T-helper 2 cell treated with Interferon-gamma antibody and Interleukin-4, amounts not matched to agents 5 μg/mL and 100 μg/mL, for 36 hours (primary cell): ENCODE results near the gene SNPH.

Experiments
- DNase-seq: peaks from one replicate; pipeline ENCODE4 v3.0.0; 2021; ENCODE audit warnings: low spot score
- H3K27ac Mint-ChIP-seq: one replicate; pipeline ENCODE4 v1.8.0; 2021; ENCODE audit warnings: mild to moderate bottlenecking, mixed read lengths
- H3K27me3 Mint-ChIP-seq: one replicate; pipeline ENCODE4 v1.8.0; 2021; ENCODE audit warnings: low read depth, mixed read lengths
- H3K36me3 Mint-ChIP-seq: one replicate; pipeline ENCODE4 v1.8.0; 2021; ENCODE audit warnings: low read depth, mixed read lengths
- H3K4me1 Mint-ChIP-seq: one replicate; pipeline ENCODE4 v1.8.0; 2021; ENCODE audit warnings: low read depth, mixed read lengths
- H3K4me3 Mint-ChIP-seq: one replicate; pipeline ENCODE4 v1.8.0; 2022; ENCODE audit warnings: mild to moderate bottlenecking, moderate library complexity, mixed read lengths
- H3K9me3 Mint-ChIP-seq: one replicate; pipeline ENCODE4 v1.8.0; 2021; ENCODE audit warnings: mixed read lengths

Gene SNPH

GRCh38 chr20:1272368-1273100, 6.4 kb downstream of the SNPH start:
- no peak for DNase-seq
- H3K27me3 Mint-ChIP-seq: no peaks in the 10 kb centered on the region
- H3K36me3 Mint-ChIP-seq: no peaks in the 10 kb centered on the region
- H3K27ac Mint-ChIP-seq: no peak overlapping the region
- H3K4me1 Mint-ChIP-seq: peaks cover 2% of the 10 kb centered on the region
- no peaks in the 10 kb centered on the region for H3K9me3 Mint-ChIP-seq
- H3K4me3 Mint-ChIP-seq: no peak overlapping the region

GRCh38 chr20:1273366-1273765, 7.3 kb downstream of the SNPH start:
- Mint-ChIP-seq H3K27me3 (no peaks in the 10 kb centered on the region), H3K4me1 (peaks cover under 1% of the 10 kb centered on the region), H3K36me3 (no peaks in the 10 kb centered on the region), H3K27ac (no peak overlapping the region), H3K4me3 (no peak overlapping the region), H3K9me3 (no peaks in the 10 kb centered on the region)
- DNase-seq: no peak

DNA sequence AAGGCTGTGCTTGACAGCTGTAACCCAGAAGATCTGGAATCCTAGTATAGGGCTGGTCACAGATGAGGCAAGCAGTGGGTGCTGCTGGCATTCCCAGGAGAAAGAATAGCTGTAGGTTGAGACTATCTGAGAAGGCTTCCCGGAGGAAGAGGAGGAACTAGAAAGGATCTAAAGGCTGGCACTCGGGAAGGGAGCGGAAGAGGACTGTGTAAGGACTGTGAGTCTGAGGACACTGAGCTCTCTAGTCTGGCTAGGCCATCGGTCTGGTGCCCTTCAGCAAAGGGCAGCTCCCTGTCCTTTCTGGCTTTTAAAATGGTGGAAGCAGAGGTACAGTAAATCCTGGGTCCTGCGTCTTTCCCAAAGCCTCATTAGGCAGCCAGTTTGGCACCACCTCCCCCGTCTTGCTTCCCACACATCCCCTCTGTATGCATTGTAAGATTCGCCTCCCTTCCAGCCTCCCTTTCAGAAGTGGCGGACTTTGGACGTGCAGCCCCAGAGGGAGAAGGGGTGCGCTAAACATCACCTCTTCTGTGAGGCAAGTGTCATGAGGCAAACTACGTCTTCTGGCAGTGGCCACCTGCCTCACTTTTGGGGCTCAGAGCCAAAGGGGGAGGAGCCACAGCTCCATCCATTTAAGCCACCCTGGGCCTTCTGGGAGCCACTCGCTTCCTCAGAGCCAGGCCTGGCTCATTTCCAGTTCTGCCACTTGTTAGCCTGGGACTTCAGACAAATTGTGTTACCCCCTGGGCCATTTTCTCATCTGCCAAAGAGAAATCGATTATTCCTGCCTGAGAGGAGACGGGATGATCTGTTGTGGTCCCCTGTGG, 8.6 kb downstream of the SNPH start:
- H3K36me3 Mint-ChIP-seq: no peaks in the 10 kb centered on the region
- no peaks in the 10 kb centered on the region for H3K4me1 Mint-ChIP-seq
- H3K4me3 Mint-ChIP-seq: no peak overlapping the region
- H3K9me3 Mint-ChIP-seq: no peaks in the 10 kb centered on the region
- no peak overlapping the region for H3K27ac Mint-ChIP-seq
- DNase-seq: no peak
- no peaks in the 10 kb centered on the region for H3K27me3 Mint-ChIP-seq

GRCh38 chr20:1275919-1276318, 9.8 kb downstream of the SNPH start:
- no peak for DNase-seq
- H3K4me1 Mint-ChIP-seq: no peaks in the 10 kb centered on the region
- no peak overlapping the region for H3K27ac Mint-ChIP-seq
- no peaks in the 10 kb centered on the region for H3K36me3 Mint-ChIP-seq
- no peaks in the 10 kb centered on the region for H3K27me3 Mint-ChIP-seq
- H3K4me3 Mint-ChIP-seq: no peak overlapping the region
- no peaks in the 10 kb centered on the region for H3K9me3 Mint-ChIP-seq

DNA sequence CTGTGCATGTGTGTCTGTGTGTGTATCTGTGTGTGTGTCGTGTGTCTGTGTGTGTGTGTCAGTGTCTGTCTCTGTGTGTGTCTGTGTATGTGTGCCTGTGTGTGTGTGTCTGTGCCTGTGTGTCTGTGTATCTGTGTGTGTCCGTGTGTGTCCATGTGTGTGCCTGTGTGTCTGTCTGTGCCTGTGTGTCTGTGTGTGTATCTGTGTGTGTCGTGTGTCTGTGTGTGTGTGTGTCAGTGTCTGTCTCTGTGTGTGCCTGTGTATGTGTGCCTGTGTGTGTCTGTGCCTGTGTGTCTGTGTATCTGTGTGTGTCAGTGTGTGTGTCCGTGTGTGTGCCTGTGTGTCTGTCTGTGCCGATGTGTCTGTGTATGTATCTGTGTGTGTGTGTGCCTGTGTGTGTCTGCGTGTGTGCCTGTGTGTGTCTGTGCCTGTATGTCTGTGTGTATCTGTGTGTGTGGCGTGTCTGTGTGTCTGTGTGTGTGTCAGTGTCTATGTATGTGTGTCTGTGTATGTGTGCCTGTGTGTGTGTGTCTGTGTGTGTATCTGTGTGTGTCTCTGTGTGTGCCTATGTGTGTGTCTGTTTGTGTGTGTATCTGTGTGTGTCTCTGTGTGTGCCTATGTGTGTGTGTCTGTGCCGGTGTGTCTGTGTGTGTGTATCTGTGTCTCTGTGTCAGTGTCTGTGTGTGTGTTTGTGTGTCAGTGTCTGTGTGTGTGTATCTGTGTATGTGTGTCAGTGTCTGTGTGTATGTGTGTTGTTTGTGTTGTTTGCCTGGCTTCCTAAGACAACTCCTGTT, 11.6 kb downstream of the SNPH start:
- H3K4me1 Mint-ChIP-seq: no peaks in the 10 kb centered on the region
- H3K4me3 Mint-ChIP-seq: no peak overlapping the region
- no peak overlapping the region for H3K27ac Mint-ChIP-seq
- H3K9me3 Mint-ChIP-seq: no peaks in the 10 kb centered on the region
- H3K36me3 Mint-ChIP-seq: no peaks in the 10 kb centered on the region
- H3K27me3 Mint-ChIP-seq: no peaks in the 10 kb centered on the region
- no peak for DNase-seq

- no peak overlapping the region for H3K4me3 Mint-ChIP-seq
- H3K27ac Mint-ChIP-seq: no peak overlapping the region
- no peak for DNase-seq
- no peaks in the 10 kb centered on the region for H3K9me3 Mint-ChIP-seq
- peaks cover 2% of the 10 kb centered on the region for H3K4me1 Mint-ChIP-seq
- no peaks in the 10 kb centered on the region for H3K36me3 Mint-ChIP-seq
- H3K27me3 Mint-ChIP-seq: no peaks in the 10 kb centered on the region
Observed at GRCh38 chr20:1278993-1279392, 12.9 kb downstream of the SNPH start.

GRCh38 chr20:1280195-1281102, 14.4 kb downstream of the SNPH start:
- Mint-ChIP-seq H3K4me3 (no peak overlapping the region), H3K4me1 (peaks cover 3% of the 10 kb centered on the region), H3K27ac (no peak overlapping the region)

DNA sequence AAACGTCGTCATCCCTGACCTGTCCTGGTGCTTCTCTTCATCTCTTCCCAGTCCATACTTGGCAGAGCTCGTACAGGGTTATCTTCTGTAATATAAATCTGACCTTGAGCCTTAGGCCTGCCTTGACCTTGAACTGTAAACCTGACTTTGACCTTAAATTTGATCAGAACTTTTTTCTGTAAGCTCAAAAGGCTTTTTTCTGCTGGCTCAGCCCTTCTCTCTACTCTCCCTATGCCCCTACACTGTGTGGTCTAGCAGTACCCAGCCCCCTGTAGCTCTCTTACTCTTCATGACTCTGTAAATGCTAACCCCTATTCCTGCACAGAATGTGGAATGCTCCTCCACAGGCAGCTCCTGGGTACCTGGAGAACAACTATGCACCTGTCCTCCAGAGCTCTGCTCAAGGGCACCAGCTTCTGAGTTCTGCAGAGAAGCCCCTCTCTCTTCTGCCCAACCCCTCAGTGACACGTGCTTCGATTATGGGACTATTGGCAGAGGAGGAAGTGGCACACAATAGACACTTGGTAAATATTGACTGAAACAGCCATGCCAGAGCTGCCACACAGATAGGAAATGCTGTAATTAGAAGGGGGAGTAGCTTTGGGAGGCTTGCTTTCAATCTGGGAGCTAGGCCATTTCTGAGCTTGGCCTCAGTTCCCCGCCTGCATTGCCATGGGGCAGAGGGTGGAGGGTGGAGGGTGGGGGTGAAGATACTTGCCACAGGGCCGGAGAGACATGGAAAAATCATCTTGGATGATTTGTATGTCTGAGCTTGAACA, 15.4 kb downstream of the SNPH start:
- H3K36me3 Mint-ChIP-seq: no peaks in the 10 kb centered on the region

More at GRCh38 chr20:1280195-1281102, 14.4 kb downstream of the SNPH start:
- no peaks in the 10 kb centered on the region for H3K27me3 Mint-ChIP-seq
- no peak for DNase-seq
- no peaks in the 10 kb centered on the region for H3K36me3 Mint-ChIP-seq
- no peaks in the 10 kb centered on the region for H3K9me3 Mint-ChIP-seq

GRCh38 chr20:1282966-1283365, 16.9 kb downstream of the SNPH start:
- H3K27ac Mint-ChIP-seq: no peak overlapping the region

More for the DNA sequence above, 15.4 kb downstream of the SNPH start:
- no peak for DNase-seq
- no peak overlapping the region for H3K4me3 Mint-ChIP-seq
- H3K27ac Mint-ChIP-seq: peak overlapping the region; percentile 0
- no peaks in the 10 kb centered on the region for H3K9me3 Mint-ChIP-seq
- no peaks in the 10 kb centered on the region for H3K27me3 Mint-ChIP-seq
- H3K4me1 Mint-ChIP-seq: peaks cover 9% of the 10 kb centered on the region

GRCh38 chr20:1283522-1284510, 17.7 kb downstream of the SNPH start:
- Mint-ChIP-seq H3K4me3 (no peak overlapping the region), H3K36me3 (peaks cover 3% of the 10 kb centered on the region), H3K27me3 (no peaks in the 10 kb centered on the region), H3K9me3 (no peaks in the 10 kb centered on the region), H3K4me1 (peaks cover 24% of the 10 kb centered on the region), H3K27ac (no peak overlapping the region)
- DNase-seq: no peak

More at GRCh38 chr20:1282966-1283365, 16.9 kb downstream of the SNPH start:
- Mint-ChIP-seq H3K36me3 (no peaks in the 10 kb centered on the region), H3K4me1 (peaks cover 20% of the 10 kb centered on the region), H3K27me3 (no peaks in the 10 kb centered on the region), H3K4me3 (no peak overlapping the region), H3K9me3 (no peaks in the 10 kb centered on the region)
- no peak for DNase-seq

DNA sequence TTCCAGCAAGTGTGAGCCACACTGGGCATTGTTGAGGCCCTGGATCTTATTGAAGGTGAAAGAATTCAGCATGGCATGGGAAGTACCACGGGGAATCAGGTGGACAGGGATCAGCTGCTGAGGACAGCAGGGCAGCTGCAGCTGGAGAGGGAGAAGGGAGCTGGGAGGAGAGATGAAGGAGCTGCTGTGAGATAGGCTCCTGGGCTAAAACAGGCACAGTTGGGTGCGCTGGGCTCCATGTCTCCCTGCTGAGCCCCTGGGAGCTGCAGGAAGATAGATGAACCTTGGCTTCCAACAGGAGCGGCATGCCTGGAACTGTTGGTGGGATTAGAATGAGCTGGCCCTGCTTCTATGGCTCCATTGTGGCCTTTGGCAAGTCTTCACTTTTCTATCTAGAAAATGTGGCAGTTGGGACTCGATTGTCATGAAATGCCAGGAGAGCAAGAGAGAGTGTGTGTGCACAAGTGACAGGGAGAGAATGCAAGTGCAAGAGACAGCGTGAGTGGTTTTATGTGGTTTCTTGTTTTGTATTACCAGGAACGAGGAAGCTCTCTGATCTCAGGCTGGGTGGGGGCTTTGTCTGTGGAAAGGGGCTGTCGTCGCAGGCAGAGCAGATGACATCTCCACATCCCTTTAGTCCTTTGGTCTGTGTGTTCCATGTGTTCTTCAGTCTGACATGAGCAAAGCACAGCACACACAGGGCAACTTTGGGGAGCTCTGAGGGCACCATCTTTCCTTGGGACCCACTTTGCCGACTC, 20.4 kb downstream of the SNPH start:
- H3K4me1 Mint-ChIP-seq: peaks cover 24% of the 10 kb centered on the region
- H3K27ac Mint-ChIP-seq: peak overlapping the region; percentile 64
- peak overlapping the region; percentile 62 for H3K4me3 Mint-ChIP-seq
- no peaks in the 10 kb centered on the region for H3K9me3 Mint-ChIP-seq
- no peak for DNase-seq
- H3K27me3 Mint-ChIP-seq: no peaks in the 10 kb centered on the region
- peaks cover 4% of the 10 kb centered on the region for H3K36me3 Mint-ChIP-seq
